Fibroblast of skin of scalp (primary cell): ENCODE measurements around the gene TUFT1. TPM values are rescaled to one million over a fixed set of nuclear protein-coding genes. Genes with fewer than 3 reads are reported as not detected.

Experiments used
- DNase-seq: peaks from one replicate; pipeline ENCODE4 v3.0.0-alpha.2; 2013
- polyA plus RNA-seq, 2 experiments: library from polyadenylated mRNA; unstranded; fragments of 120-200 nt; gene quantifications; one replicate each; pipeline ENCODE4 v1.2.1, GENCODE V29; 2013; ENCODE audit not compliant: insufficient read length in 2 of 2

TUFT1 gene, protein sequence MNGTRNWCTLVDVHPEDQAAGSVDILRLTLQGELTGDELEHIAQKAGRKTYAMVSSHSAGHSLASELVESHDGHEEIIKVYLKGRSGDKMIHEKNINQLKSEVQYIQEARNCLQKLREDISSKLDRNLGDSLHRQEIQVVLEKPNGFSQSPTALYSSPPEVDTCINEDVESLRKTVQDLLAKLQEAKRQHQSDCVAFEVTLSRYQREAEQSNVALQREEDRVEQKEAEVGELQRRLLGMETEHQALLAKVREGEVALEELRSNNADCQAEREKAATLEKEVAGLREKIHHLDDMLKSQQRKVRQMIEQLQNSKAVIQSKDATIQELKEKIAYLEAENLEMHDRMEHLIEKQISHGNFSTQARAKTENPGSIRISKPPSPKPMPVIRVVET
- polyA plus RNA-seq (2013, experiment 1 of 2; ENCODE audit: insufficient read length): 29.5 TPM
- polyA plus RNA-seq (2013, experiment 2 of 2; ENCODE audit: insufficient read length): 31.8 TPM

- DNase-seq: peak; percentile 93
Measured at GRCh38 chr1:151540021-151540981, at the start of gene TUFT1. Gene TUFT1 (plus strand): TSS chr1:151540309. CDS start chr1:151540367, 58 bp downstream.

DNA sequence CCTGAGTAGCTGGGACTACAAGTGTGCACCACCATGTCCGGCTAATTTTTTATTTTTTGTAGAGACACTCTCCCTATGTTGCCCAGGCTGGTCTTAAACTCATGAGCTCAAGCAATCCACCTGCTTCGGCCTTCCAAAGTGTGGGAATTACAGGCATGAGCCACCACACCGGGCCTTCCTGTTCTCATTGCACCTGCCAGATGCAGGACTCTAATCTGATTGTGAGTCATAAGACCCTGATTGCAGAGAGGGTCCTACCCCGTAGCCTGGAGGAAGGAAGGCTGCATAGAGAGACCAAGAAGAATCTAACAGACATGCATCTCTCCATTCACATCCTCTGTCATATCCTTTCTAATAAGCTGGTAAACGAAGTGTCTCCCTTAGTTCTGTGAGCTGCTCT is 48.5 kb upstream of the TUFT1 start:
- no peak for DNase-seq

DNA sequence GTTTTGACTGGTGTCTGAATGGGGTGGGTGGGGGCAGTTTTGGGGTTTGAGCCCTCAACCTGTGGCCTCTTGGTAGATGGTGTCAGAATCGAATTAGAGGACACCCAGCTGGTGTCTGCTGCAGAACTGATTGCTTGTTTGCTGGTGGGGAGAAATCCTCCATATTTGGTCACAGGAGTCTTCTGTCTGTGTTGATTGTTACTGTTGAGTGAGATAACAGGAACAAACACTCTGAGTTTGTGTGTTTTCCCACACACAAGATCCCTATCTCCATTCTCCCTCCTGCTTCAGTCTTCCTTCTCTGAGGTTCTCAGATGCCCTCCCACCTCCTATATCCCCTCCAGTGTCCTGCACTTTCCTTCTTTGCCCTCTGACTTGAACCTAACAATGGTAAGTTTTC is 48.0 kb upstream of the TUFT1 start:
- no peak for DNase-seq

DNA sequence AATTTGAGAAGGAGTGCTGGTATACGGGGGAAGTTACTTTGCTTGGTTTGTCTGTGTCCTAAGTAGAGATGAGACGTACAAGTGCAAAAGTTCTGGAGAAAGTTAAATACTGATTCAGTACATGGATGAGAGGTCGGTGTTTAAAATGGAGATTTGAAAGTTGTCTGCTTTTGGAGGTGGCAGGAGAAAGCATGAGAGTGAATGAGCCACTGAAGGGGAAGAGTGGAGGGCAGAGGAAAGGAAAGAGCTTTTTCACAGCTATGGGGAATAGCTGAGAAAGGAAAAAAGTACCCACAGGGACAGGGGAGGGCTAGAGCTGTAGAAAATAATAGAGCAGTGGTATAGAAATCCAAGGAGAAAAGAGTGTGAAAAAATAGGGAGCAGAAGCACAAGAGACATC is 47.1 kb upstream of the TUFT1 start:
- no peak for DNase-seq

- DNase-seq: peak; percentile 73
Measured at GRCh38 chr1:151494741-151495281, 45.3 kb upstream of the TUFT1 start.

DNA sequence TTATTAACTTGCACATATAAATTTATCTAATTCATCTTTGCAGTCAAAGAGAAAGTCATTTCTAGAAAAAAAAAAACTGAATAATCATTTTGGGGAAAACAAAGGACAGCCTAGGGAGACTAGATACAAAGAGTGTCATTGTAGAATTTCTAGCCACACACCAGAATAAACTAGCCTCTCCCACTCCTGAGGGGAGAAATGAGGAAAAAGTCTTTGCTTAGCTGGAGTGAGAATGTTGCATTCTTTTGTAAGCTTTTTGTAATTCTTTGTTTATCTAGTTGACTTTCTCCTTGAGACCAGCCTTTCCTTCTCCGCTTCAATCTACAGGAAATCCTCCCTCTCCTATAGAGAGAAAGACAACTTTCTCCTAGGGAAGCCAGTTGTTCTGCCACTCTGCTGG is 44.8 kb upstream of the TUFT1 start:
- DNase-seq: no peak

DNA sequence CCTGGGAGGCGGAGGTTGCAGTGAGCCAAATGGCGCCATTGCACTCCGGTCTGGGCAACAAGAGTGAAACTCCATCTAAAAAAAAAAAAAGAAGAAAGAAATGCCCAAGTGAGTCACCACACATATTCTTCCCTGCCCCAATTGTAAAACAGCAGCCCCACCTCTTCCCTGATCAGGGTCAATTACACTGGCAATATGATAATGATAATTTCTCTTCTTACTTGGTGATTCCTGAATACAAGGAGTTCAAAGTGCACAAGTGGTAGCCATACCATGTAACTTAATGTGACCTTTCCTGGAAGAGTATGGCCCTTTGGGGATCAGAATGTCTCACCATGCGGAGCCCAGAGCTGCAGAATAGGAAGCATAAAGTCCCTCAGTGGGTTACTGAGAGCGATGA is 40.7 kb upstream of the TUFT1 start:
- DNase-seq: no peak

DNA sequence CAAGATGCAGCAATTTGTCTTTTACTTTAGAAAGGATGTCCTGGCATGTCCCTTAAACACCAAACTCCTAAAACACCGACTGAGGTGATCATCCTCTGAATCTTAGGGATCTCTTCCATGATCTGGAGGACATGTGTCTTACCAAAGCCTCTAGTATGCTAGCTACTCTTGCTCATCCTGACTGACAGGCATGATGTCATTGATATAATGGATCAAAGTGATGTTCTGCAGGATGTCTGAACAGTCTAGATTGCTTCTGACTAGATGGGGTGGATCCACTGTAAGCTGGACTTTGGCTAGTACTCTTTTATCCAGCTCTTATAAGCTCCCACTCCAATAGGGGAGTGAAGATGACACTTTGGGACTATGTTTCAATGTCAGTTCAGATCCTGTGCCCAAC is 40.2 kb upstream of the TUFT1 start:
- no peak for DNase-seq

- no peak for DNase-seq
Measured at GRCh38 chr1:151501474-151501873, 38.6 kb upstream of the TUFT1 start.

GRCh38 chr1:151502035-151502700 is 37.9 kb upstream of the TUFT1 start:
- no peak for DNase-seq

DNA sequence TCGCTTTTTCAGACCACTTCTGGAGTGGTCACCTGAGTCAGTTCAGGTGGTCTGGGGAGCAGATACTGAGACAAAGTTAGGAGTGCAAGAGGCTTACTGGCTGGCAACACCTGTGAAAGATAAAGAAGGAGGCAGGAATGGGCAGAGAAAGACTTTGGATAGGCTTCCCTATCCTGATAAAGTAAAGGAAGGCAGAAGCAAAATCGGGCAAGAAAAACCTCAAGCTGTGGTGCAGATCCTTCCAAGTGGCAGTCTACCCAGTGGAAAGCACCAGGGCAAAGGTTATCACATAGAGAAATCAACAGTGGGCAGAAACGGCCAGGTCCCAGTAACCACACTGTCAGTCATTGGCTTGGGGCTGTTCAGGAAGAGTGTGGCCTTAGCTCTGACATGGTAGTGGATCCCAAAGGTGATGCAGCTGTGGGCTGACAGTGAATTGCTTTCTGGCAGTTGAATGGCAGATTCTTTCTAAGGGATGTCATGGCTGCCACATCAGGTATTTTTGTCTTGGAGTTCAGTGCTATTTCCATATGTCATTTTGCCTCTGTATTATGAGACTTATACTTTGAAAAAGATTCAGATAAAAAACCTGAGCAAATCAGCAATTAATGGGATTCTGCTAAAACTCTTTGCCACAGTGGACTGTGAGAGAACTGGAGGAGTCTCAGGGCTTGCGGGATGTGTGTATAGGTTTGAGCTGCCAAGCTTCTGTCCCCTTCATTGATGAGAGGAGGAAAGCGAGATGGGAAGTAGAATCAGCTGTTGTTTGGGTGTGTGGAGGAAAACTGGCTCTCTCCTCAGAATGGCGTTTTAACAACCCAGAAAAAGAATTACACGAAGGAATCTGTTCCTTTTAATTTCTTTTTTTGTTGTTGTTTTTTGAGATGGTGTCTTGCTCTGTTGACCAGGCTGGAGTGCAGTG is 37.0 kb upstream of the TUFT1 start:
- no peak for DNase-seq

DNA sequence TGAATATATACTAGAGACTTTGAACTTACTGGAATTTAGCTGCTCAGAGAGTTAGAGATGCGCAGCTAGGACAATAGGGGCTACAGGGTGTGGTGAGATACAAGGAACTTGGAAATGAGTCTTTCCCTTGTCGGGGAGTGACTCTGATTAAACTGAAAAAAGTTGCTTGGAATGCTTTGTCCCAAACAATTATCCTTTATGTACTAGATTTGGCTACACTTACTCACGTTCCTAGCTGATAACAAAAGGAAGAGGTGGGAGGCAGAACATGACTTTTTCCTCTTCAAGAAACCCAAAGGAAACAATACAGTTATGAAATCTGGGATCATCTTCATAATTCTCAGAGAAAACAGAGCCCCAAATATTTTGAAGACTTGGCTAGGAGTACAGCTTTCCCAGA is 35.9 kb upstream of the TUFT1 start:
- no peak for DNase-seq

DNA sequence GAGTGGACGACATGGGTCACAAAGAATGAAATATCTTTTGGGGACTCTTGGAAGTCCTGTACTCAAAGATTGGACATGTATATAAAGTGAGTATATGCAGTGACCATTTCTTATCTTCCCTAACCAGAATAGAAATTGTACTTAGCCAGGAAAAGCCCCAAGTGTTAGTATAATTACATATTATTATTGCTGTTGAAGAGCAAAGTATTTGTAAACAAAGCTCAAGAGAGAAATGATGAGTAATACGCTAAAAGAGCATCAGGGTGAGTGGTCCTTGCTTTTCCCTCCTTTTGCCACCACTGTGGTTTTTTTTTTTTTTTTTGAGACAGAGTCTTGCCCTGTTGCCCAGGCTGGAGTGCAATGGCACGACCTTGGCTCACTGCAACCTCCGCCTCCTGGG is 35.4 kb upstream of the TUFT1 start:
- DNase-seq: no peak

GRCh38 chr1:151508833-151509232 is 31.3 kb upstream of the TUFT1 start:
- DNase-seq: no peak

DNA sequence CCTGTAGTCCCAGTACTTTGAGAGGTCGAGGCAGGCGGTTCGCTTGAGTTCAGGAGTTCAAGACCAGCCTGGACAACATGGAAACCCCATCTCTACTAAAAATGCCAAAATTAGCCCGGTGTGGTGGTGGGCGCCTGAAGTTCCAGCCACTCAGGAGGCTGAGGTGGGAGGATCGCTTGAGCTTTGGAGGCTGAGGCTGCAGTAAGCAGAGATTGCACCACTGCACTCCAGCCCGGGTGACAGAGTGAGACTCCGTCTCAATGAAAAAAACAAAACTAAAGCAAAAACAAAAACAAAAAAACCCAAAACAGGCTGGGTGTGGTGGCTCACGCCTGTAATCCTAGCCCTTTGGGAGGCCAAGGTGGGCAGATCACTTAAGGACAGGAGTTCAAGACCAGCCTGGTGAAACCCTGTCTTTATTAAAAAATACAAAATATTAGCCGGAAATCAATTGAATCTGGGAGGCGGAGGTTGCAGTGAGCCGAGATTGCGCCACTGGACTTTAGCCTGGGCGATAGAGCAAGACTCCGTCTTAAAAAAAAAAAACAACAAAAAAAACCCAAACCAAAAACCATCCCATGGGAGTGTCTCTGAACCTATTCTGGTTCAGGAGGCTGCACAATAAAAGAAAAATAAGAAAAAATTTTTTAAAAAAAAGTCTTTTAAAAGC is 30.6 kb upstream of the TUFT1 start:
- DNase-seq: no peak

DNA sequence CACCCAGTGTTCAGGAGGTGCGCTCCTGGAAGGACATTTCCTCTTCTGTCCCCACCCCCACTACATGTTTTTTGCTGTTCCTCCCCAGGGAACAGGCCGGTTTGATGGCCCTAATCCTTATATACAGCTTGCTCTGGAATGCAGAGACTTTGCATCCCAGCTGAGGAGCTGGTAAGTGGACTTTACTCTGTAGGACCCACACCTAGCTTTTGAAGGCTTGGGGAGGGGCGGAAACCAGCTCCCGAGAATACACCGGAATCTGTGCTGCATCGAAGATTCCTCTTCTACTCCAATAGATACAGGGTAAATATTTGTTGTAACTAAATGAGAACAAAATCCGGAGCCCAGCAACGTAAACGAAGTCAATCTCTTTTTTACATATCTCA is 30.1 kb upstream of the TUFT1 start:
- no peak for DNase-seq

GRCh38 chr1:151510614-151510956 is 29.5 kb upstream of the TUFT1 start:
- no peak for DNase-seq

DNA sequence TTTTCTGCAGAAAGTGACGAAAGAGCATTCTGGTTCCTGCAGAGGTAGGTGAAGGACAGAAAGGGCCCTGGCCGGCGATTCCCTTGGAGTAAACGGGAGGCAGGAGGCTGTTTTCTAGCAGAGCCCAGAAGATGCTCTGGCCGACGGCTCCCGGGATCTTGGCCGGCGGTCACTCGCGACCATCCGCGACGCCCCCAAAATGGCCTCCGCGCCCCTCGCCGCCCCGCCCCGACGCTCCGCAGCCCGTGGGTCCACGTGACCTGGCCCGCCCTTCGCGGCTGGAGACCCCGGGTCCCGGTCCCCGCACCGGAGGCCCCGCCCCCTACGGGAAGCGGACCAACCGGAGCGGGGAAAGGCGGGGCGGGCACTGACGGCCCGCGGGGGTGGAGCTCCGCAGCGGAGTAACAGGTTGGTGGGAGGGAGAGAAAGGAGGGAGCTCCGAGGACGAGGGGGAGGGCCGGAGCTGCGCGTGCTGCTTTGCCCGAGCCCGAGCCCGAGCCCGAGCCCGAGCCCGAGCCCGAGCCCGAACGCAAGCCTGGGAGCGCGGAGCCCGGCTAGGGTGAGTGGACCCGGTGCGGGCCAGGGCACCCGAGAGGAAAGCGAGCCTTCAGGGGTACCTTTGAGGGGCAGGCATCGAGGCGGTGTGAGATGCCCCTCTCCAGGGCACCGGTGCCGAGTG is 29.0 kb upstream of the TUFT1 start, which contains the start of gene CGN:
Gene CGN (plus strand): TSS at position 431 of the 679 bp plus-strand sequence. CDS start 7,133 bp downstream, outside the sequence.
- peak; percentile 56 for DNase-seq

GRCh38 chr1:151511636-151512215 is 28.4 kb upstream of the TUFT1 start:
- DNase-seq: no peak

DNA sequence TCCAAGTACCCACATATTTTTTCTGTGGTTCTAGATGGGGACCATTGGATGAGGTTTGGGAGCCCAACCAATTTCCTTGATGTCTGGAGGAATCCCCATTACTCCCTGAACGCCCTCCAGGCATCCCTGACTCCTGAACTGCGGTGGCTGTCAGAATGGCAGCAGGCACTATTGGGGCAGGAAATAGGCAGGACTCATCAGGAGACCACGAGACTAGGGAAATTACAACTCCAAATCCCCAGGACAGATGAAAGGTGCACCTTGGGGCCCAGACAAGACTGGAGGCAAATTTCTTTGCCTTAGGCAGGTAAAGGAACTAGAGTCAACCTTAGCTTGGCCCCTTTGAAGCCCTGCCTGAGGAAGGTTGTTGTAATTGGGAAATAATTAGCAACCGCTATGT is 27.8 kb upstream of the TUFT1 start:
- no peak for DNase-seq
